Stimulated activated CD8-positive, alpha-beta memory T cell treated with anti-CD3 and anti-CD28 coated beads, Interleukin-2, amount 100 ng/mL, for 1 hour (primary cell): Measurements from ENCODE around the gene THAP8.

ENCODE experiments used
- DNase-seq, 2 donors: peaks; one replicate each; pipeline ENCODE4 v3.0.0-alpha.2; 2020; ENCODE audit warnings: low read depth in 2 of 2

The THAP8 gene

GRCh38 chr19:35995048-35995993, 58.8 kb downstream of the THAP8 start, which contains the start of gene SDHAF1:
TSS of gene SDHAF1 (plus strand) at chr19:35995188. CDS start at chr19:35995275, 87 bp downstream.
- DNase-seq = peak; percentile 86 to 87

- no peak for DNase-seq
These were observed 60.0 kb downstream of the THAP8 start for GRCh38 chr19:35993923-35994598.

GRCh38 chr19:35992907-35993765, 60.9 kb downstream of the THAP8 start:
- no peak for DNase-seq

- no peak for DNase-seq
These were observed 62.2 kb downstream of the THAP8 start for GRCh38 chr19:35991731-35992450.

- DNase-seq = no peak
These were observed 63.0 kb downstream of the THAP8 start for GRCh38 chr19:35990771-35991730.

GRCh38 chr19:35990156-35990555, 63.9 kb downstream of the THAP8 start:
- no peak for DNase-seq

- DNase-seq = no peak
These were observed 65.3 kb downstream of the THAP8 start for GRCh38 chr19:35988824-35989223.

- DNase-seq = no peak
These were observed 66.6 kb downstream of the THAP8 start for GRCh38 chr19:35987571-35987896.

- DNase-seq = no peak
These were observed 67.2 kb downstream of the THAP8 start for GRCh38 chr19:35986664-35987570.

- DNase-seq = no peak
These were observed 68.0 kb downstream of the THAP8 start for GRCh38 chr19:35986111-35986510.
